Prostate gland (tissue), 2 donors: ENCODE measurements around the gene NCOA6.

Experiments
- POLR2A ChIP-seq: fragments of 450-650 bp; IDR thresholded peaks from one replicate; pipeline ENCODE4 v1.6.1; 2016; ENCODE audit warnings: antibody characterized with exemption, mild to moderate bottlenecking
- TF ChIP-seq, protein P1 (sequence below), 4 experiments: fragments of 200-600 bp in 2 of 4; fragments of 450-650 bp in 2 of 4; sonication (generic) in 2 of 4; IDR thresholded peaks; 1 replicate in 3 of 4; 2 replicates in 1 of 4; pipeline ENCODE4 v1.5.1; 2016 to 2019; ENCODE audit warnings: antibody characterized with exemption in 4 of 4, mild to moderate bottlenecking in 2 of 4, moderate library complexity in 2 of 4

GRCh38 chr20:34713194-34713943 is 112.1 kb downstream of the NCOA6 start:
- TF ChIP-seq POLR2A: no peak
- TF ChIP-seq, protein P1, sequence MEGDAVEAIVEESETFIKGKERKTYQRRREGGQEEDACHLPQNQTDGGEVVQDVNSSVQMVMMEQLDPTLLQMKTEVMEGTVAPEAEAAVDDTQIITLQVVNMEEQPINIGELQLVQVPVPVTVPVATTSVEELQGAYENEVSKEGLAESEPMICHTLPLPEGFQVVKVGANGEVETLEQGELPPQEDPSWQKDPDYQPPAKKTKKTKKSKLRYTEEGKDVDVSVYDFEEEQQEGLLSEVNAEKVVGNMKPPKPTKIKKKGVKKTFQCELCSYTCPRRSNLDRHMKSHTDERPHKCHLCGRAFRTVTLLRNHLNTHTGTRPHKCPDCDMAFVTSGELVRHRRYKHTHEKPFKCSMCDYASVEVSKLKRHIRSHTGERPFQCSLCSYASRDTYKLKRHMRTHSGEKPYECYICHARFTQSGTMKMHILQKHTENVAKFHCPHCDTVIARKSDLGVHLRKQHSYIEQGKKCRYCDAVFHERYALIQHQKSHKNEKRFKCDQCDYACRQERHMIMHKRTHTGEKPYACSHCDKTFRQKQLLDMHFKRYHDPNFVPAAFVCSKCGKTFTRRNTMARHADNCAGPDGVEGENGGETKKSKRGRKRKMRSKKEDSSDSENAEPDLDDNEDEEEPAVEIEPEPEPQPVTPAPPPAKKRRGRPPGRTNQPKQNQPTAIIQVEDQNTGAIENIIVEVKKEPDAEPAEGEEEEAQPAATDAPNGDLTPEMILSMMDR (IDR thresholded peaks at IDR 0.05): no peak
